Raji (cell line): ENCODE results near the gene PRR18.

Experiments used
- POLR2A ChIP-seq: IDR thresholded peaks from 2 replicates; pipeline ENCODE4 v1.6.1; 2011; ENCODE audit warnings: low read depth, low read length, control low read depth; ENCODE audit not compliant: insufficient read depth

The PRR18 gene

DNA sequence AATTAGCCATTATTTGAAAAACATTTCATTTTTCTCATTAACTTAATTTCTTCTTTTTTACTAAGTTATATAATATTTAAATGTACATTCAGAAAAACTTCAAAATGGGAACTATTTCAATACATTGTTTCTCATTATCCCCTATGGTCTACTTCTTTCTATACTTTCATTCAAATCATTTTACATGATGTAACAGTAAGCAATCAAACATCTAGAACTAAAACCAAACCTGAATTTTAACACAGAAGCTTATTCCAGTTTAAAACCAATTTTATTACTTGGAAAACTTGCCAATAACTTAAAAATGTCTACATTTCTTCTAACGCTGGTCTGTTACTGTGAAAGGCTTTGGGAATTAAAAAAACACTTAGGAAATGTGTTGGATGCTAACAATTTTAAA lies 4.6 kb upstream of the PRR18 start:
- no peak for TF ChIP-seq POLR2A

DNA sequence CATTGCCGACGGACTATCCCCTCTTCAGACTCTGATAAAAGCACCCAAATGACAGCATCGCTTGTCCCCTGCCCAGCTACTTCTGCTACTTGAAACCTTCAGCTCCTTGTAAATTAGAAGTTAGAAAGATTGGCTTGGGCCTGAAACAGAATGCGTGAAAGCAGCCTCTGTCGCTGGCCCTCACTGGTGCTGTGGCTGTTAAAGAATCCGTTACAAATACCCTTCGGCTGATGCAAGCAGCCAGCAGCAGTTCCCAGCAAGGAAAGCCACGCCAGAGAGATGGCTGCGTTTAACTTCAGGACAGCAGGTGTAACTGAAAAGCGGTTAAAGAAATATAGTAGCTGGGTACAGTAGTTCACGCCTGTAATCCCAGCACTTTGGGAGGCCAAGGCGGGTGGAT lies 2.4 kb upstream of the PRR18 start:
- TF ChIP-seq POLR2A = no peak

DNA sequence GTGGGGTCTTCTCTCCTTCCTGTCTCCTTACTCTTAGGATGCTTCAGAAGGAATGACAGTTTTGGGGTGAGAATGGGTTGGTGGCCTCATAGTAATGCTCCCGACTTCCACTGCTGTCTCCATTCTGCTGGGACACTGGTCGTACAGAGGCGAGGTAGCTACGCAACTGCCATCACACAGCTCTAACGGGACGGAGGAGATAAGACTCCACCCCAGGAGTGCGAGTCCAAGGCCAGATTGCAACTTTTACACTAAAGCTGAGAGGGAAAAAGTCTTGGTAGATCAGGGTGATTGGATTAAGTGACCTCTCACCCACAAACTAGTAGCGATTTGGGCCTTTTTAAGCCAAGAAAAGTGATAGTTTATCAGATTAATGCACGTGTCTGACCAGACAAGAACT lies 1.8 kb upstream of the PRR18 start:
- TF ChIP-seq POLR2A = no peak

DNA sequence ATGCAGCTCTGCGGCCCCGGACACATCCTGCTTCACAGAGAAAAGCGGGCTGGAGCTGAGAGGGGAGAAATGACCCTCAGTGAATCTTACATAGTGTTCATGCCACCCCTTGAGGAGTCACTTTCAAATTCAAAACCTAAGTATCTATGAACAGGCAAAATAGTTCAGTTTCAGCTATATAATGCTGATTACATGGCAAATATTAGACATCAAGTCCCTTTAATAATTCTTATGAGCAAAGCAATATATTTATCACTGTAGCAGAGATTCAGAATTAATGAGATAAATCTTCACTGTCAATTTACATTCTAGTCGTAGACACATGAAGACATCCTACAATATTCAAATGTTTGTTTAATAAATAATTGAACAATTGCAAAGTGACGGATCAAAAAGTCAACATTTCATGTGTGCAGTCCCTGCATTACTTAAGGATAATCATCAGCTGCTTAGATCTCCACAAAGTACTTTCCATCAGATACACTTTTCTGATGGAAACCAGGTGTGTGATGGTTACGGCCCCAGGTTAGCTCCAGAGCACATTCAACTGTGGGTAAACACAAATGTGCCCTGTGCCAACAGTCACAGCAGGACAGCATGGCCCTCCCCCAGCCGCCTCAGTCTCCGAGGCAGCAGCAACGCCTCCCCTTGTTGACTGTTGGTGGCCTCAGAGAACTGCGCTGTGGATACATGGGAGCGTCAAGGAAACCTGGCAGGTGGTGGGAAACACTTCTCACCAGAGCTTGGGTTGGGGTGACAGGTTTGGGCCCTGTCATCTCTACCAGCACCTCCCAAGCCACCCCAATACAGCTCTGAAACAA lies 787 bp upstream of the PRR18 start:
- no peak for TF ChIP-seq POLR2A

DNA sequence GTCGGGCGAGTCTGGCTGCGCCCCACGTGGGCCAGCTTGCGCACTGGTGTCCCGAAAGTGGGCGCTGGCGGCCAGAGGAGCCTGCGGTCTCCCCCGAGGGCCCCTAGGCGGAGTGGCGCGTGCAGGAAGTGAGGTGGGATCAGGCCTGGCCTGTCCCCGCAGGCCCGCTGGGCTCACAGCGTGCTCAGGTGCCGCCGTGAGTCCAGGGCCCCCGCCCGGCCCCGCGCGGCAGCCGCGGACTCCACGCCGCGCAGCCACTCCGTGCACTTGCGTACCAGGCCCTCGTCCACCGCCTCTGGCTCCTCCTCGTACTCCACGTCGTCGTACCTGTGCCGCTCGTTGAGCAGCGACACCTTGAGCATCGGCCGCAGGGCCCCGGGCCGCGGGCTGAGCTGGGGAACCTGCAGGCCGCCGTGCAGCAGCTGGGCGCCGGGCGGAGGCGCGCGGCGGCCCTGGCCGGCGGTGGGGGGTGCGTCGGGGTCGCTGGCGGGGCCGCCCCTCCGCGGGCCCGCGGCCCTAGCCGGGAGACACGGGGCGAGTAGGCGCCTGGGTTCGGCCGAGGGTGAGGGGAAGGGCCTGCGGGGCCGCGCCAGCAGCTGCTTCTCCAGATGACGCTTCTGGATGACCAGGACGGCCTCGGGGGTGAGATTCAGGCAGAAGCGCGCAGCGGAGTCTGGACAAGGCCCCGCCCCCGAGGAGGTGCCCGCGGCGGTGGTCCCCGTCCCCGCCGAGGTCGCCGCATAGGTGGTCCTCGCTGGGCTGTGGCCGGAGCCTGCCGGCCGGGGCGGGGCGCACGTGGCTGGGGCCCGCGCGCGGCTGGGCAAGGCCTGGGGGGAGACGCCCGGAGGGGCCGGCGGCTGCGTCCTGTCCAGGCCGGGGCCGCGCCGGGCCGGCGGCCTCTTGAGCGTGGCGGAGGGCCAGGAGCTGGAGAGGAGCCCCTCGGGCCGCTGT lies 835 bp downstream of the PRR18 start:
- TF ChIP-seq POLR2A = no peak

DNA sequence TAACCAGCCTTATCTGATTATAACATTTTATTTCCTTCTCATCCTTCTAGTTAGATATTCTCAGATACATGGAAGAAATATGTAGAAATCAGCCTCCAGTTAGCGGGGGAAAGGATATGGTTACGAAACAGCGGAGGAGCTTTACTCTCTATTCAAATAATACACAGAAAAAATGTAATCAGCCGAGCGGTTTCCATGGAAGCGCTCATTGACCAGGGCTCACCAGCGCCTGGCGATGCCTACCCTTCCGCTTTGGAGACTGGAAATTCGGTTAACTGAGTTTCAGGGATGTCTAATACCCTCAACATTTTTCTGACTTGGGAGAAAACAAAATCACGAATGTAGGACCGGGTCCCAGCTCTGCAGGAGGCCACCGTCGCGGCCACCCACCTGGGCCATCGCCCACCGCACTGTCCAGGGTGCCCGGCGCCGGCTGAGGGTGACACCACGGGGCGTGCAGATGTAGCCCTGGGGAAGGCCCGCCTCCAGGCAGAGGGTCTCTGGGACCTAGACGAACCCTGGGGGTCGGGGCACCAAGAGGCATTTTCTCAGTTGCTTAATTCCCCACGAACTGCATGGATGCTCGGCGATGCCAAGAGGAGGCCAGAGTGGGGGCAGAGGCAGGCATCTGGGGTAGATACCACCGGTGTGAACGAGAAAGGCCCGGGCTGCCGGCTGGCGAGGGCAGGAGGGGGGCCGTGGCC lies 1.7 kb downstream of the PRR18 start:
- no peak for TF ChIP-seq POLR2A

DNA sequence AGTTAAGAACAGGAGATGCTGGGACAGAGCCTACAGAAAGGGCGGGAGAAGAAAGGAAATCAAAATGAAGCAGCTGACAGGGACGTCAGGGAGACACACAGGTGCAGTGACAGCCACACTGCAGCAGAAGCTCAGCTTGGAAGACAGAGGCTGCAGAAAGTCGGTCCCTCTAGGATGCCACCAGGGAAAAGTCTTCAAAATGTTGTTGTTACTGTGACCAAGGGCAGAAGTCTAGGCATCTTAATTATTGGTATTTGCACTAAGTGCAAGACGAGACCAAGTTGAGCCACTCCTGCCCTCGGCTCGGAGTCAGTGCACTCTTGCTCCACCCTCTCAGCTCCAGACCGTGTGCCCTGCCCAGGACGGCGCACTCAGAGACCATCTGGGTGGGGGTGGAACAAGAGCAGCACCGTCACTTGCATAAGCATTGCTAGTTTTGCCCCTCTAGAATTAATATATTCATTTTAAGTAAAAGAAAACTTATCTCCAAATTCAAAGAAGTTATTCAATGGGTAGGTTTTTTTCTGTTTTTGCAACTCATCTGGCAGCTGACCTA lies 2.6 kb downstream of the PRR18 start:
- no peak for TF ChIP-seq POLR2A

DNA sequence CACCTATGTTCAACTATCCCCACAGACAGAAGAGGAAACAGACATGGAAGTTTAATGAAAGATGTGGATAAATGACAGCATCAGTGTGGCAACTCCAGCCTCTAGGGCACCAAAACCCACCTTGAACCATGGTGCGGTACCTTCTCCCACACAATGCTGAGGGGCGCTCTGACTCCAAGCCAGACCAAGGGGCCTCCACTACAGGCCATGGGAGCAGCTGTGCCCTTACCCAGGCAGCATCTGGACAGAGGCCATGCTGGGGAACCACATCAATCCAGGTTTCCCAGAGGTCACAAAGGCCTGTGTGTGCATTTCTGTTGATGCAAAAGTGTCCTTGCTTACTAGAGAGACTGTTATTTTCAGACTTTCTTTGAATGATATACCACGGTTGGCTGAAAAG lies 4.1 kb downstream of the PRR18 start:
- no peak for TF ChIP-seq POLR2A

DNA sequence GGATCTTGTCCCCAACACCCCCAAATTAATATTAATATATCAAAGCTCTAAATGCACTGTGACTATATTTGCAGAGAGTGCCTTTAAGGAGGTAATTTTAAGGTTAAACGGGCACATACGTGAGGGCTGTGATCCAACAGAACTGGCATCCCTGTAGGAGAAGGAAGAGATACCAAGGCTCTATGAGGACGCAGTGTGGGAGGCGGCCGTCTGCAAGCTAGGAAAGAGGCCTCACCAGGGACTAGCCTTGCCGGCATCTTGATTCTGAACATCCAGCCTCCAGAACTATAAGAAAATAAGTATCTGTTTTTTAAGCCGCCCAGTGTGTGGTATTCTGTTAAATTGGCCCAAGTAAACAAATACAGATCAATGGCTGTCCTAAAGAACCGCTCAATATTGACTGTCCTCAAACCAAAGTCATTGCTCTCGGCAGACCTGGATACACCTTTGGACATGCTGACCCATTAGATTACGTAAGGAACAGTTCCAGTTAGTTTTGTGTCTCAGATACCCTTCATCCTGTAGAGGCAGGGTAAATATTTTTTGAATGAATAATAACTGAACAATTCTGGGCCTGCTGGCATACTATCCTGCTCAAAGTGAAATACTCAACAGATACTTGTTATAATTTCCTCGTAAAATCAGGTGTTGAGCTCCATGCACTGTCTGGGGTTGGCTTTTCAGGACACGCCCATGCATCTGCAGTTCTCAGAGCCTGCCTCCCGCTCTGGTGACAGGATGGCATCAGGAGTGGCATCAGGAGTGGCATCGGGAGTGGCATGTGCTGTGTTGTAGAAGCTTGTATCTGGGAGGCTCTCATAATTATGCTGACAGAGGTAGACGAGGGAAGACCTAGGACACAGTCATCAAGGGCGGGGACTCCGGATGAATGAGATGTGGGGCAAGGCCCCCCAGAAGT lies 6.3 kb downstream of the PRR18 start:
- TF ChIP-seq POLR2A = no peak

DNA sequence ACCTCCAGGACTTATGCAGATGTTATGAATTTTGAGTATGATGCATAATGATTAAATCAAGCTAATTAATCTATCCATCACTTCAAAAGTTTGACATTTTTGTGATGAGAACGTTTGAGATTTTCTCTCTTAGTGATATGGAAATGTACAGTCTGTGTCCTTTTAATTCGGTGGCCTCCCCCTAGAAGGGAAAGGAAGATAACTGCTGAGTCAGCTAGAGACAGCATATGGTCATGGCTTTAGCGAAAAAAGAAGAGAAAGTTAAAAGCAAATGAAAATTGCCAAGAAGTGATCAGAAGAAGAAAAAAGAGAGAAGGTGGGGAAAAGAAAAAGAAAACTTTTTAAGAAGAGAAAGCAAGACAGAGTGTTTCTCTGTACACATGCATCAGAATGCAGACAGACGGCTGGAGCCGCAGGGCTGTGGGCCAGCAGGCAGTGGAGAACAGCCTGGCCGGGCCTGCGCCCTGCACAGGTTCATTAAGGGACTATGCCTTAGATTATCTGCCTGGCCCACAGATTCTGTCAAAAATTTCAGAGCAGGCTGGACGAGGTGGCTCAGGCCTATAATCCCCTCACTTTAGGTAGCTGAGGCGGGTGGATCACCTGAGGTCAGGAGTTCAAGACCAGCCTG lies 7.7 kb downstream of the PRR18 start:
- TF ChIP-seq POLR2A = no peak

DNA sequence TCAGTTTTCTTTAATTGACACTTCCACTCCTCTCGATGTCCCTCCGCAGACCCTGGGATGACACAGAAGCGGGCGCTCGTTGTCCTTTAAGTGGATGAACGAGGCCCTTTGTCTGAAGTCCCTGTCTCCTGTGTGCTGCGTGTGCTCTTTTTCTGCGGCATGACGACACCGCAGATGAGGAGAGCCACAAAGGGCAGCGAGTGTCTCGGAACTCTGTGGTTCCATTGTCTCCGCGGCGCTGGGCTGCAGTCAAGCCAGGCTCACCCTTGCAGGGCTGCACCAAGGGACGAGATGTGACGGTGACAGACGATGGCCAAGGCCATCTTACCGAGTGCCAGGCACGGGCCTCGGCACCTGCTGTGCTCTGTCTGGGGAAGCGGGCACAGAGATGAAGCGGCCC lies 10.6 kb downstream of the PRR18 start:
- TF ChIP-seq POLR2A = no peak

DNA sequence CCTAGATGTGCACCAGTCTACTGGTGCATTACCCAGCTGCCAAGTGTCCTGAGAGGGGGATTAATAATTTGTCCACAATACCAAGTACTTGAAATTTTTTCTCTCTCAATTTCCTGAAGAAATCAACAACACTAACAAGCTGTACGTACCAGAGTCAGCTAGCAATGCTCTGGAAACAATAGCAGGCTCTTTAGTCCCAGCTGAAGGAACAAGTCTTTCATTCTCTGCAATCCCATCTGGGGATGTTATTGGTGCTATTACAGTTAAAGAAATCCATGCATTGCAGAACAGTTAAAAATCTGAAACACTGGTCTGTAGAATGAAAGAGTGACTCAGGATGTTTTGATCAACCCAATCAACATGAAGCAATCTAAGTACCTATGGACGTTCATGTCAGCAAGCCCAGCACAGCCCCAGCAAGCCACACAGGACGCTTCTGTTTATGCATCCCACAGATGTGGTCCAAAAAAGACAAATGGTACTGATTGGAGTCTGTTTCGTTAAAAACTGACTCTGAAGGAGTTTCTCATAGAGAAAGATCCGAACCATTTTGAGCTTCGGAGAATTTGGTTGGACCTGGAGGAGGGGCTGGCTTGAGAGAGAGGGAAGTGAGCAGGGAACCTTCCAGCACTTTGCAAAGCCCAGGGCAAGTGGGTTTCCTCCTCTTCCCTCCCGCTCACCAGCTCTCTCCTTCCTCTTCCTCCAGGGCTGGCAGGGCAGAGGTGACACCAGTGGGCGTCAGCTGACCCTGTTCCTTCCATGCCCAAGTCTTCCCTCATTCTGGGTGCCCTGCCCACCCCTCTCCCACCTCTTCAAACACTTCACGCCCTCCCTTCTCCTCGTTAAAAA lies 11.9 kb downstream of the PRR18 start:
- TF ChIP-seq POLR2A = no peak
